Fibroblast of peridontal ligament (primary cell): ENCODE results near the gene PTGIR.
"Not testable (repeated sequence)": the region's sequence is repeated elsewhere in the genome, so short reads cannot be mapped to it uniquely, and the experiment has no call there.

Source experiments
- DNase-seq: peaks from one replicate; pipeline ENCODE4 v3.0.0-alpha.2; 2010; ENCODE audit errors: extremely low read depth

Gene PTGIR

DNA sequence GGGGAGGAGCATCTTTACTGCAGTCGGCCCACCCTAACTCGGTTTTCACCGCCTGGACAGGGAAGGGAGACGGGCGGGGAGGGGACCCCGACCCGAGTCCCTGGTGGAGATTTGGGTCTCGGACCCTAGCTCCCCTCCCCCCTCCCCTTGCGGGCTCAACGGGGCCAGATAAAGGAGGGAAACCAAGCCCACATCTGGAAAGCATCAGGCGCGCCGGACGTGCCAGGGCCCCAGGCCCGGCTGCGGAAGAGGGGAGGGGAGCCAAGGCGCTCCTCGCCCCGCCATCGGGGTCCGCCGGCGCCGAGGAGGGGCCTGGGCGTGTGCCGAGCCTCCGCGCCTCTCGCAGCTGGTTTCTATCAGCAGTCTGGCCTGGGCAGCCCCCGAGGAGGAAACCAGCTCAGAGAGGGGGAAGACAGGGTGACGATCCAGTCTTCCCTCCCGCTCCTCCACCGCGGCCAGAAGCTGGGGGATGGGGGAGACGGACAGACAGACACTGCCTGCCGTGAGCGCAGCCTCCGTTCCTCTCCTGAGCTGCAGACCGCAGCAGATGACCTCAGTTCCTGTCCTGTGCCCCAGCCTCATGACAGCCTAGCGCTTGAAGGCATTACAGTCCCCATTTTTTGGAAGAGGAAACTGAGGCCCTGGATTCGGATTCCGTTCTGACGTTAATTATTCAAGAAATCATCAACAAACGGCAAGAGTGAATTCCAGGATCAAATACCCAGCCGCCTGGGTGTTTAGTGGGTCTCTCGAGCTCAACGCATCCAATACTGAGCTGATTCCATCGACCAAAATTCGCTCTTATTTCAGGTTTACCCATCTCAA lies 14.7 kb upstream of the PTGIR start:
- DNase-seq, result peak; percentile 58

DNA sequence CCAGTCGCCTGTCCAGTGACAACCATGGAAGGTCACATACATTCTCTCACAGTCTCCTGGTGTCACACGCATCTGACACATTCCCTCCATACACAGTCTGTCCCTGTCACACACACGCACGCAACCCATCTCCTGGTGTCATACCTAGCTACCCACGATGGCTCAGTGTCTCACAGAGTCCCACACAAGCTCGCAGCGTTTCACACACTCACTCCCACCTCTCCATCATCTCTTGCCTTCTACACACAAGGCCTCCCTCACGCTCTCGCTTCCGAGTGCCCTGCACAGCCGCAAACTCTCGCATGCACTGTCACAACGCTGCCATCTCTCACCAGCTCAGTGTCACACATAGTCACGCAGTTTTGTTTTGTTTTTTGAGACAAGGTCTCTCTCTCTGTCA lies 12.3 kb upstream of the PTGIR start:
- no peak for DNase-seq

DNA sequence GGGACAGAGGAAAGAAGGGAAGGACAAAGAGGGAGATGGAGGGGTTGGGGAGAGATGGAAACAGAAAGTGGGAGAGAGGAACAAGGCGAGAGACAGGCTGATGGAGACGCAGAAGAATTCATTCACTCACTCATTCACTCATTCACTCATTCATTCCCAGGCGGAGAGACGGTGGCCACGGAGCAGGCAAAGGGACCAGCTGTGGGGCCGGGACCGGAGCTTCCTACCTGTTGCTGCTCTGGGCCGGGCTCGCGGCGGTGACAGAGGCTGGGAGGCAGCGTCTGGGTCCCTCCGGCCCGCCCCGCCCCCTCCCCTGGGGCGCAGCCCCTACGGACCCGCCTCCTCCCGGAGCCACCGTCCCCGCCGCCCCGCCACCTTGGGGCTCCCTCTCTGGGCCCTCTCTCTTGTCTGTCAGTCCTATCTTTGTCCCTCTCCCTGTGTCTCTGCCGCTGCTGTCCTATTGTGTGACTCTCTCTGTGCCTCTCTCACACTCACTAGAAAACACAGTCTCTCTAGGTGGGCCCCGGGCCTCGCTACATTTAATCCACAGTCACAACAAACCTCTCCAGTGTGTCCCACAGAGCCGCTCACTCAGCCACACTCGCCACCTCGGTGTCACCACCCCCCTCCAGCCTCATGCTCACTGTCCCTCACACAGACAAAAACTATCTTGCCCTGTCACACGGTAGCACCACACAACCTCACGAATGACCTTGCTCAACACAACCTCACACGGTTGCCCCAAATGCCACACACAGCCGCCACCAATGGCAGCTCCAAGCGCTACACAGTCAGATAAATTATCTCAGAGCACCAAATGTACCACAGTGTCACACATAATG lies 11.3 kb upstream of the PTGIR start, which contains the start of gene GNG8:
Gene GNG8 (minus strand): TSS at position 283 of the 842 bp plus-strand sequence. CDS start 1,520 bp downstream, outside the sequence.
- DNase-seq, result no peak

DNA sequence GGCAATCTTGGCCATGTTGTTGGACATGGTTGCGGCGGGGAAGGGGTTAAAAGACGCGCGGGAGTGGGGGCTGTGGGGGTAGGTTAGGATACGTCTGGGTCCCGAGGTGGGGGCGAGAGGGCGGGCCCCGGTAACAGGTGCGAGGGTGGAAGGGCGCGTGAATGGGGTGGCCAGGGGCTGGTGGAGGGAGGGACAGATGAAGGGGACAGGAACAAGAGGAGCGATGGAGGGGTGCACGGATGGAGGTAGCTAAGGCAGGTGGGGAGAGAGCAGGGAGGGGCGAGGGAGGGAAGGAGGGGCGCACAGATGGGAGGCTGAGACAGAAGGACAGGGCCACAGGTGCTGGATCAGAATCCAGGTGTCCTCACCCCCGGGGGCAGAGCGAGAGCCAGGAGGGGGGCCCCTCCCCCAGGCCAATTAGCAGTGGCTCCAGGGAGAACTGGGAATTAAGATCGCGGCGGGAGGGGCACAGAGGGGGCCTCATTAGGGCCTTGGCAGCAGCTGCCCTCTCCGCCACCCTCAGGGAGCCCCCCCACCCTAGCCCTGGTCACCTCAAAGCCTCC lies 9.8 kb upstream of the PTGIR start:
- DNase-seq, result no peak

DNA sequence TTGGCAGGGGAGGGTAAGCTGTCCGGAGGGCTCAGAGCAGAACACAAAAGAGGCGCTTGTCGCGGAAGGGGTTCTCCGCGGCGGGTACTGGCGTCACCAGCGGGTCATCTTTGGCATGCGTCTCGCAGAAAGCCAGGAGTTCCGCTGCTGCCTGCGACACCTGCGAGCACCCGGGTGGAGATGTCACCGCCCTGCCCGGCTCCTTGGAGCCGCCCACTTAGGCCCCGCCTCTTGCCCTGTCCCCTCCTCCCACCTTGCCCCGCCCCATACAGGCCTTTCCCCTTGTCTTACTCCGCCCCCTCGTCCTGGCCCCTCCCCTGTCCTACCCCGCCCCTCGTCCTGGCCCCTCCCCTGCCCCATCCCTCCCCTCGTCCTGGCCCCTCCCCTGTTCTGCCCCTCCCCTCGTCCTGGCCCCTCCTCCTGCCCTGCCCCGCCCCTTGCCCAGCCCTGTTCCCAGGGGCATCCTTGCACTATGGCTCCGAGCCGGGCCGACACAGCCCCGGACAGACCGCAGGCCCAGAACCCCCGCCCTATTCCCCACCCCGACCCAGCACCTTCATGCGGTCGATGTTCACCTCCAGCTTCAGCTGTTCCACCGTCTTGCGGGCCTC lies 9.3 kb upstream of the PTGIR start:
- peak; percentile 62 for DNase-seq

DNA sequence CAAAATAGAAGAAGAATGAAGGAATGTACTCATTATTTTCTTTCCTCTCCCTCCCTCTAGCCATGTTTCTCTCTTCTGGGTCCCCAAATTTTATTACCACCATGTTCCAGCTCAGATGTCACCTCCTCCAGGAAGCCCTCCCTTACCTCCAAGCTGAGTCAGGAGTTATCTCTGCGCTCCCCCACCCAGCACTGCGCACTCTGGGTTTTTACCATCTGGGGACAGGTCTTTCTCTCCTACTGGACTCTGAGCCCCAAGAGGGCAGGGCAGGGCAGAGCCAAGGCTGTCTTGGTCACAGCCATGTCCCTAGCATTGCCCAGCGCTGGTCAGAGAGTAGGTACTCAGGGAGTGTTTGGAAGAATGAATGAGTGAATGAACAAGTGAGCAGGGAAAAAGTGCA lies 8.2 kb upstream of the PTGIR start:
- DNase-seq, result no peak

DNA sequence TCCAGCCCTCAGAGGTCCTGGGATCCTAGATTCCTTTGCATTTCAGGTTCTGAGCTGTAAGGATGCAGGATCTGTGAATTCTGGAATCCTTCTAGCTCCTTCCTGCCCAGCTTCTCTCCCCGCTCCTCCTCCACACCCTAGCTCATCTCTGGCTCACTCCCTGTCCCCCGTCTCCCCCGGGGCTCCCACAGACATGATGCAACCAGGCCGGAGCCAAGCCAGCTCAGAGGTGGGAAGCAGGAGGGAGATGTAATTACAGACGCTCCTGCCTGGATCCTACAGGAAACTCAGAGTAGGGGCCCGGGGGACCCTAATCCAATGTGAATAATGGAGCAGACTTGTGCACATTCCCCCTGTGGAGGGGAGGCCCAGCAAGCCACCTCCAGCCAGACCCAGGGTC lies 6.6 kb upstream of the PTGIR start:
- DNase-seq, result no peak

DNA sequence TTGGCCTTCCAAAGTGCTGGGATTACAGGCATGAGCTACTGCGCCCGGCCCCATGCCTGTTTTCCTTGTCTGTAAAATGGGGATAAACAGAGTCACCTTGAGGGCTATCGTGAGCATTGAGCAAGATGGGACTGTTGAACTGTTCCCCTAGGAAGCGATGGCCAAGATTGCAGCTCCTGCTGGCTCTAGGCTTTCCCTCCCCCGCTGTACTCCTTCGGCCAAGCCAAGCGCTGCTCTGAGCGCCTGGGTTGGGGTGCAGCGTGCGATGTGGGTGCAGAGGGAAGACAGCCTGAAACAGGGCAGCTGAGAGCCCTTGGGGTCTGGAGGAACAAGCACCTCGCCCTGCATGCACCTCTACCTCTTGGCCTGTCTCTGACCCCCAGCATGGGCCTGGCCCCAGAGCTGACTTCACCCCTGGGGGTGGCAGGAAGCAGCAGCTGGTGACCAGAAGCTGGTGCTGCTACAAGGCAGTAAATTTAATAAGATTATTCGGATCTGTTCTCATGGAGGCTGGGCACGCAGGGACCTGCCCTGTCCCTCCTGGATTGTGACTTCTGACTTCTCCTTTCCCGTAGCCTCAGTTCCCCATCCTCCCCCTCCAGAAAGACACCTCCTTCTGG lies 5.8 kb upstream of the PTGIR start:
- no peak for DNase-seq

DNA sequence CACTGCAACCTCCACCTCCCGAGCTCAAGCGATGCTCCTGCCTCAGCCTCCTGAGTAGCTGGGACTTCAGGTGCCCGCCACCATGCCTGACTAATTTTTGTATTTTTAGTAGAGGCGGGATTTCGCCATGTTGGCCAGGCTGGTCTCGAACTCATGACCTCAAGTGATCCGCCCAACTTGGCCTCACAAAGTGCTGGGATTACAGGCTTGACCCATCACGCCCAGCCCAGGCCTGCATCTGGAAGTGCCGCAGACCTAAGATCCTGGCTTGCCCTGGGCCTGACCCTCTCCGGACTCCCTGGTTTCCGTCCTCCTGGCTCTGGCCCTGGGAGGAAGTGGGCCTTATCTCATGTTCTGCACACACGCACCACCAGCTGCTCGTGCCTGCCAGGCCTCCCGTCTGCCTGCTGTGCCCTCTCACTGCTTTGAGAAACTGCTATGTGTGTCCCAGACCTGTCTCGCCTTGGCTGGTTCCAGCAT lies 4.7 kb upstream of the PTGIR start:
- DNase-seq, result no peak

DNA sequence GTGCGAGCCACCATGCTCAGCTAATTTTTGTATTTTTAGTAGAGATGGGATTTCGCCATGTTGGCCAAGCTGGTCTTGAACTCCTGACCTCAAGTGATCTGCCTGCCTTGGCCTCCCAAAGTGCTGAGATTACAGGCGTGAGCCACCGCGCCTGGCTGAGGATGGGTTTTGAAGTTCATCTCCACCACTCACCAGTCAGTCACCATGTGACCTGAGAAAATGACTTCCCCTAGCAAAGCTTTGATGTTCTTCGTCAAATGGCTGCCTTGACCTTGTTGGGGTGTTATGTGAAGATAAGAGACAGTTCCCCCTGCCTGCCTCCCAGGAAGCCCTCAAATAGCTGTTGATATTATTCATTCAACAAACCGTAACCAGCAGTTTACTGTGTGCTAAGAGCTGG lies 4.1 kb upstream of the PTGIR start:
- DNase-seq, result not testable (repeated sequence)

DNA sequence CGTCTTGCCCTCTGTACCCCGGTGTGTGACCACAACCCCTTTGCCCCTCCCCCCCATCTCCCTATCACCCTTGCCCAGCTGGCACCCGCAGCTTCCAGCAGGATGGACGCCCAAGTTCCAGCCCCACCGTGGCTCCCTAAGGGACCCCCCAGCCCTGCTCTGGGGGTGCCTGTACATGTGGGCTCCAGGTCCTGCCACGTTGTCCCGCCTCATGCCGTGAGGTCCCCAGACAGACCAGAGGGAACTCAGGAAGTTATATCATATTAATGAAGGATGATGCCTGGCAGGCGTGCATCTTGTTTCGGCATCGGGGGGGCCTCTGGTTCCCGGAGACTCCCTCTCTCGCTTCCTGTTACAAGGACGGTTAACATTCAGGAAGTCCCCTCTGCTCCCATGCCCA lies 1.6 kb upstream of the PTGIR start:
- no peak for DNase-seq

DNA sequence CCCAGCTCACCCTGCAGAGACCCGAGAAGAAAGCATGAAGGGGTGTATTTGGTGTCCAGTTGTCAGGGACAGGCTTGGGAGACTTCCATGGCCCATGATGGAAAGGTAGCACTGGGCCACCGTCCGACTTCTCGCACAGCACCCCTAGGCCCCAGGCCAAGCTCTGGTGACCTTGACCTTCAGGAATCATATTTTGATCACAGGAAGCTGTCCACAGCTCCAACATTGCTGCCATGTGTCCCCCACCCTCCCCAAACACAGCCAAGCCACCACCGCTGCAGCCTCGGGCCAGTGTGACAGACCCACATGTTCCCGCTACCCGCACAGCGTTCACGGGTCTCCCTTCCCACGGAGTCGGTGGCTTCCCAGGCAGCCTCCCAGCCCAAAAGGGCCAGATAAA lies 842 bp upstream of the PTGIR start:
- DNase-seq, result no peak

DNA sequence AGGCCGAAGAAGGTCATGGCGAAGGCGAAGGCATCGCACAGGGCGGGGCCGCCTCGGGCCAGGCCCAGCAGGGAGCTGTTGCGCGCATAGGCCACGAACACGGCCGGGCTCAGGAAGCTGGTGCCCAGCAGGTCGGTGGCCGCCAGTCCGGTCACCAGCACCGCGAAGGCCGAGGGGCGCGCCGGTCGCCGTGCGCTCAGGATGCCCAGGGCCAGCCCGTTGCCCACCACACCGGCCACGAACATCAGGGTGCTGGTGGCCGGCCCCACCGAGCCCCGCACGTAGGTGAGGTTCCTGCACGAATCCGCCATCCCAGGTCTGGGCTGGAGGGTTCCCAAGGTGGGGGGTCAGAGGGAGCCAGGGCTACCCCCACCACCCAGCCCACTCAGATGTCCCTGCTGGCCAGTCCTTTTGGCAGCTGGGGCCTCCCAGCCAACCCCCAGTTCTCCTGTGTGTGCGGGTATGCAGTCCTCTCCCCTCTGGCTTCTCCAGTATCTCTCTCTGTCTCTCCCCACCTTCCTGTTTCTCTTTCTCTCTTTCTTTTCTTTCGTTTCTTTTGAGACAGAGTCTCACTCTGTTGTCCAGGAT lies 880 bp downstream of the PTGIR start:
- DNase-seq, result no peak

DNA sequence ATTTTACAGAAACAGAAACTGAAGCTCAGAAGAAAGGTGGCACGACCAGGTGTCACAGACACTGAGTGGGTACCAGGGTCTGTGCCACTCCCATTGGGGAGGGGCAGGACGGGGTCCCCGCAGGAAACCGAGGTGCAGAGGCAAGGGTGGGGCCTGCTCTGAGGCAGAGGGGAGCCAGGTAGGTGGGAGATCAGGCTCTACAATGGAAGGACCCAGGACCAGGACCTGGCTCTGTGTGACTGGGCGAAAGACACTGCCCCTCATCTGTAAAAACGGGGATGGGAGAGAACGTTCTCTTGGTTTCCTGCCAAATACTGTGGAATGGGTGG lies 2.8 kb downstream of the PTGIR start:
- DNase-seq, result no peak

DNA sequence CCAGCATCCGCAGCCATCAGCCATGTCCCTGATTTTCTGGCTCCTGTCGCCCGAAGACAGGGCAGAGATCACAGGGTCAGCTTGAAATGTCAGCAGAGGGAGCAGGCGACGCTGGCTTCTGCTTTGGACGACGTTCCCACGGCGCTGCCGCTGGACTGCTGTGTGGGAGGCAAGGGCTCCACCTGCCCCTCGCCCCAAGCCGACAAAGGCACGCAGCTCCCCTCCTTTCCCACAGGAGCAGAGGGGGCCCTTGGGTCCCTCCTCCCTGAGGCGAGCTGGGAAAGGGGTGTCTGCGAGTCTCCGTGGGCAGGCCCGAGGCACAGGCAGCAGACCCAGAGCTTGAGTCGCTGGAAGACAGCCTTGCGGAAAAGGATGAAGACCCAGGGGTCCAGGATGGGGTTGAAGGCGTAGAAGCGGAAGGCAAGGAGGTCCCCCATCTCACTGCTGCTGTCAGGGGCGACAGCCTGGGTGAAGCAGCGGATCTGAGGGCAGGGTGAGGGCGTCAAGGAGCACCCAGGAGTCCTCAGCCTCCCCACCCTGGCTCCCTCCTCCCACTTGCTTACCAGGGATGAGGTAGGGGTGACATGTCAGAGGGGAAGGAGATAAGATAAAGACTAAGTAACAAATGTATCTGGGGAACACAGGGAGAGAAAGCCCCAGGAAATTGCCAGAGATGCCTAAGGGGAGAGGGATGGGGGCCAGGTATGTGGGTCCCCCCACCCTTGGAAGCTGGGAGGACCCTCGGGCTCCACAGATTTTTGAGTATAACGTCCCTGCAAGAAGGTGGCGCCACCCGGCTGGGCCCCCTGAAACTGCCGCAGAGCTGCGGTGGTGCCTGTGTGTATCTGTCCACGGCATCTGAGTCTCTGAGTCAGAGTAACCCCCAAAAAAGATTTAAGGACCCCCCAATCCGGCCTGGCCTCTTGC lies 3.4 kb downstream of the PTGIR start:
- DNase-seq, result no peak

DNA sequence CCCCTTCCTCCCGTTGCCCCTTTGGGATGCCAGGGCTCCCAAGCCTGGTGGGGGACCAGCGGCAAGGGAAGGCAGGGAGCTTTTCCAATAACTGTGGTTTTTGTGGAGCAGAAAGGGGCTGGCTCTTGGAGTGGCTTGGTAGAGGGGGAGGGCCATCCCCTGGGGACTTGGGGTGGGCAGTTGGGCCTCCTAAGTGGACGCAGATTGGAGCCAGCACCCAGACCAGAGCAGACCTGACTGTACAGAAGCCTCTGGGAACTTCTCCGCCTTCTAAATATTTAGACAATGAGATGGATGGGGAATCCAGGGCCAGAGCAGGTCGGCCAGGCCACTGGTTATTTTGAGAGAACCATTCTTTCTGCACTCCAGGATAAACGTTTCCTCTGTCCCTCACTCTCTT lies 4.2 kb downstream of the PTGIR start:
- peak; percentile 74 for DNase-seq

DNA sequence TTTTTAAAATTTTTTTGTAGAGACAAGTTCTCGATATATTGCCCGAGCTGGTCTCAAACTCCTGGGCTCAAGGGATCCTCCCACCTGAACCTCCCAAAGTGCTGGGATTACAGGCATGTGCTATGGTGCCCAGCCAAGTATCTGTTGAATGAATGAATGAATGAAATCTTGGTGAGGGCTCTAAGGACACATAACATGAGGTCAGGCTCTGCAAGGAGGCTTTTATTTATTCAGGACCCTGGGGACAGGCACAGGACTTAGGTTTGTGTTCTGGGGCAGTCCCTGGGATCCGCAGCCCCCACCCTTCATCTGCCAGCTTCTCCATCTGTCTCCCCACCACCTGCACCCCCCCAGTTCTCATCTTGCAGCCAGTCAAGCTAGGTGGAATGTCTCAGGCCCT lies 4.6 kb downstream of the PTGIR start:
- no peak for DNase-seq

DNA sequence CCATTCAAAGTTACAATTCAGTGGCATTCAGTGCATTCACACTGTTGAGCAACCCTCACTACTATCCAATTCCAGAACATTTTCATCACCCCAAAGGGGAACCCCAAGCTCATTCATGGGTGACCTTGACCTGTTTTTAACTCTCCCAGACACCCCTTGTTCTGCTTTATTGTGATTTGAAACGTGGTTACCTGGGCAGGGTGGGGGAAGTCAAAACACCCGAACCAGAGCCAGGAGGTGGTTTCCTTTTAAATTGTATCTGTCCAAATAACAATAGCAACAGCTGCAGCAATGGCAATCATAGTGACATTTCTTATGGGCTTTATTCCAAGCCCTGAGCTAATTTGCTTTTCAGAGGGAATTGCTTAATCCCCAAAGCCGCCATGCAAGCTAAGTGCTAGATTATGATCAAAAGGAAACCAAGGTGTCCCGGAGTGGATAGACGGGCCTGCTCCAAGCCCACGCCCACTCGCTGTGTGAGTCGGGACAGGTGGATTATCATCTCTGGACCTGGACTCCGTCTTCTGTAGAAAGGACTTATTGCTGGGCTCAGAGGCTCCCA lies 6.1 kb downstream of the PTGIR start:
- DNase-seq, result peak; percentile 51

DNA sequence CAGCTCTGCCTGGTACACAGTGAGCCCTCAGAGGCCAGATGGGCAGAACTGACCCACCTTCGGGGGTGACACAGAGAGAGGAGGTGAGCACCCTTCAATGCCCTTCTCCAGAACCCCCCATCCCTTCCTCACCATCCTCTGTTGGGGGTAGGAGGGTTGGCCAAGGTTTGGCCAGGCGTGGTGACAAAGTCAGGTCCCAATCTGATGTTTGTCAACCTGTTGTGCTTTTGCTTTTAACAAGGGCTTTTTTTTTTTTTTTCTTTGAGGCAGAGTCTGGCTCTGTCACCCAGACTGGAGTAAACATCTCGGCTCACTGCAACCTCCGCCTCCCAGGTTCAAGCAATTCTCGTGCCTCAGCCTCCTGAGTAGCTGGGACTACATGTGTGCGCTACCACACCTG lies 7.3 kb downstream of the PTGIR start:
- DNase-seq, result no peak
